ENCODE results near the gene MPP2.

DNA sequence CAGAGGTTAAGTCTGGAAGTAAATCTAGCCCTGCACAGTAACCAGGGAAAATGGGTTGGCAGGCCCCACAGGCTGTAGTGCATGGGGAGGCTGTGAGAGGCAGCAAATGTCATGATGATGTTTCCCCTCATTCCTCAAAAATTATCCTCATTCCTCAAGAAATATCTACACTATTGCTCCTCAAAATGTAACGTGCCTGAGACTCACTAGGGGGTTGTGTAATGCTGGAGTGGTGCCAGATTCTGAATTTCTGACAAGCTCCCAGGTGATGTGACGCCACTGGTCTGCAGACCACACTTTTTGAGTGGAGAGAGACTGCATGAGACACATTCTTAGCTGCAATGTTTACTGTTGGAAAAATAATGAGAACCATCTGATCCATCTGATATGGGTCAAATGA, 73.2 kb downstream of the MPP2 start:
- TF ChIP-seq, protein P1, sequence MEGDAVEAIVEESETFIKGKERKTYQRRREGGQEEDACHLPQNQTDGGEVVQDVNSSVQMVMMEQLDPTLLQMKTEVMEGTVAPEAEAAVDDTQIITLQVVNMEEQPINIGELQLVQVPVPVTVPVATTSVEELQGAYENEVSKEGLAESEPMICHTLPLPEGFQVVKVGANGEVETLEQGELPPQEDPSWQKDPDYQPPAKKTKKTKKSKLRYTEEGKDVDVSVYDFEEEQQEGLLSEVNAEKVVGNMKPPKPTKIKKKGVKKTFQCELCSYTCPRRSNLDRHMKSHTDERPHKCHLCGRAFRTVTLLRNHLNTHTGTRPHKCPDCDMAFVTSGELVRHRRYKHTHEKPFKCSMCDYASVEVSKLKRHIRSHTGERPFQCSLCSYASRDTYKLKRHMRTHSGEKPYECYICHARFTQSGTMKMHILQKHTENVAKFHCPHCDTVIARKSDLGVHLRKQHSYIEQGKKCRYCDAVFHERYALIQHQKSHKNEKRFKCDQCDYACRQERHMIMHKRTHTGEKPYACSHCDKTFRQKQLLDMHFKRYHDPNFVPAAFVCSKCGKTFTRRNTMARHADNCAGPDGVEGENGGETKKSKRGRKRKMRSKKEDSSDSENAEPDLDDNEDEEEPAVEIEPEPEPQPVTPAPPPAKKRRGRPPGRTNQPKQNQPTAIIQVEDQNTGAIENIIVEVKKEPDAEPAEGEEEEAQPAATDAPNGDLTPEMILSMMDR (IDR thresholded peaks at IDR 0.05; ENCODE audit: poor library complexity): no peak
- no peak for TF ChIP-seq EZH2 (IDR thresholded peaks at IDR 0.05; ENCODE audit: borderline replicate concordance)
- TF ChIP-seq EZH2phosphoT487 (IDR thresholded peaks at IDR 0.05; ENCODE audit: low read depth, severe bottlenecking, unreplicated experiment): no peak

All from hepatocyte (in vitro differentiated cells).